GM12873 (cell line): Measurements from ENCODE around the gene NBL1.

ENCODE experiments used
- TF ChIP-seq, protein P1 (sequence below): IDR thresholded peaks from 2 replicates; pipeline ENCODE4 v1.5.1; 2012; ENCODE audit warnings: low read depth, mild to moderate bottlenecking, moderate library complexity, low read length, control low read depth; ENCODE audit not compliant: insufficient read depth; ENCODE audit errors: missing control alignments

The NBL1 gene

GRCh38 chr1:19656780-19657466 is 12.8 kb downstream of the NBL1 start:
- TF ChIP-seq, protein P1, sequence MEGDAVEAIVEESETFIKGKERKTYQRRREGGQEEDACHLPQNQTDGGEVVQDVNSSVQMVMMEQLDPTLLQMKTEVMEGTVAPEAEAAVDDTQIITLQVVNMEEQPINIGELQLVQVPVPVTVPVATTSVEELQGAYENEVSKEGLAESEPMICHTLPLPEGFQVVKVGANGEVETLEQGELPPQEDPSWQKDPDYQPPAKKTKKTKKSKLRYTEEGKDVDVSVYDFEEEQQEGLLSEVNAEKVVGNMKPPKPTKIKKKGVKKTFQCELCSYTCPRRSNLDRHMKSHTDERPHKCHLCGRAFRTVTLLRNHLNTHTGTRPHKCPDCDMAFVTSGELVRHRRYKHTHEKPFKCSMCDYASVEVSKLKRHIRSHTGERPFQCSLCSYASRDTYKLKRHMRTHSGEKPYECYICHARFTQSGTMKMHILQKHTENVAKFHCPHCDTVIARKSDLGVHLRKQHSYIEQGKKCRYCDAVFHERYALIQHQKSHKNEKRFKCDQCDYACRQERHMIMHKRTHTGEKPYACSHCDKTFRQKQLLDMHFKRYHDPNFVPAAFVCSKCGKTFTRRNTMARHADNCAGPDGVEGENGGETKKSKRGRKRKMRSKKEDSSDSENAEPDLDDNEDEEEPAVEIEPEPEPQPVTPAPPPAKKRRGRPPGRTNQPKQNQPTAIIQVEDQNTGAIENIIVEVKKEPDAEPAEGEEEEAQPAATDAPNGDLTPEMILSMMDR, result no peak

DNA sequence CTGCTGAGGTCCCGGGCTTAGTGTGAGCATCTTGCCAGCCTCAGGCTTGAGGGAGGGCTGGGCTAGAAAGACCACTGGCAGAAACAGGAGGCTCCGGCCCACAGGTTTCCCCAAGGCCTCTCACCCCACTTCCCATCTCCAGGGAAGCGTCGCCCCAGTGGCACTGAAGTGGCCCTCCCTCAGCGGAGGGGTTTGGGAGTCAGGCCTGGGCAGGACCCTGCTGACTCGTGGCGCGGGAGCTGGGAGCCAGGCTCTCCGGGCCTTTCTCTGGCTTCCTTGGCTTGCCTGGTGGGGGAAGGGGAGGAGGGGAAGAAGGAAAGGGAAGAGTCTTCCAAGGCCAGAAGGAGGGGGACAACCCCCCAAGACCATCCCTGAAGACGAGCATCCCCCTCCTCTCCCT is 13.4 kb downstream of the NBL1 start:
- TF ChIP-seq, protein P1, result no peak

DNA sequence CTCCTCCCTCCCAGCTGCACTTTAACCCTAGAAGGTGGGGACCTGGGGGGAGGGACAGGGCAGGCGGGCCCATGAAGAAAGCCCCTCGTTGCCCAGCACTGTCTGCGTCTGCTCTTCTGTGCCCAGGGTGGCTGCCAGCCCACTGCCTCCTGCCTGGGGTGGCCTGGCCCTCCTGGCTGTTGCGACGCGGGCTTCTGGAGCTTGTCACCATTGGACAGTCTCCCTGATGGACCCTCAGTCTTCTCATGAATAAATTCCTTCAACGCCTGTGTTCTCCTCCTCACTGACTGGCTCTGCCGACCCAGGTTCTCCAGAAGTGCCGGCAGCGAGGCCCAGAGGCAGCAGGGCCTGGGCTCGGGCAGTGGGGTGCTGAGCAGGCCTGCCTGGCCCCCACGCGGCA is 14.1 kb downstream of the NBL1 start:
- TF ChIP-seq, protein P1, result no peak

- TF ChIP-seq, protein P1, result peak; percentile 61
Measured at GRCh38 chr1:19661721-19662228, 17.7 kb downstream of the NBL1 start.

- TF ChIP-seq, protein P1, result no peak
Measured at GRCh38 chr1:19662313-19662712, 18.2 kb downstream of the NBL1 start.

- TF ChIP-seq, protein P1, result no peak
Measured at GRCh38 chr1:19664453-19665185, 20.5 kb downstream of the NBL1 start, which contains the start of gene HTR6. TSS of gene HTR6 (plus strand) at chr1:19664875. CDS start at chr1:19665754, 879 bp downstream.

DNA sequence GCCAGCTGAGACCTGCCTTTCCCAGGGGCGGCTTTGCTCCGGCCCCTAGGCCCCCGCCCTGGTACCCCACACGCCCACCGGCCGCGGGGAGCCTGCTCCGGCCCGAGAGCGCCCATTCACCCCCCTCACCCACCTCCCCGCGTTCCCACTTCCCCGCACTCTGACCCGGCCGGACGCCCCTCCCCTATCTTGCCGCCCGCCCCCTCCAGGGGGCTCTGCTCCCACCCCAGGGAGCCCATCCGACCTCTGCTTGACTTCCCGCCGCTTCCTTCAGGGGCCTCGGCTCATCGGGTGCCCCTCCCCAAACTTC is 21.0 kb downstream of the NBL1 start:
- TF ChIP-seq, protein P1, result no peak
